Activated T-helper 17 cell treated with anti-CD3 and anti-CD28 coated beads, Interleukin-2, amount 50 U/mL, for 72 hours (primary cell): Measurements from ENCODE around the gene AQP12A. TPM values are rescaled to one million over a fixed set of nuclear protein-coding genes. Genes with fewer than 3 reads are reported as not detected.

ENCODE experiments used
- ATAC-seq: fragments of 150-1000 bp; cut with Tn5 transposase; replicated peaks from 2 replicates; pipeline ENCODE4 v1.10.0; 2021; ENCODE audit warnings: mild to moderate bottlenecking, moderate library complexity
- H3K27ac Mint-ChIP-seq: one replicate; pipeline ENCODE4 v1.8.0; 2022; ENCODE audit warnings: mixed read lengths
- H3K27me3 Mint-ChIP-seq: one replicate; pipeline ENCODE4 v1.8.0; 2022; ENCODE audit warnings: mixed read lengths
- H3K36me3 Mint-ChIP-seq: one replicate; pipeline ENCODE4 v1.8.0; 2022; ENCODE audit warnings: low read depth, mild to moderate bottlenecking, mixed read lengths
- H3K4me1 Mint-ChIP-seq: one replicate; pipeline ENCODE4 v1.8.0; 2022; ENCODE audit warnings: mixed read lengths
- H3K4me3 Mint-ChIP-seq: one replicate; pipeline ENCODE4 v1.8.0; 2022; ENCODE audit warnings: mild to moderate bottlenecking, mixed read lengths
- H3K9me3 Mint-ChIP-seq: one replicate; pipeline ENCODE4 v1.8.0; 2022; ENCODE audit warnings: mixed read lengths
- total RNA-seq, 2 donors: library from RNA; stranded (reverse); gene quantifications; one replicate each; pipeline ENCODE4 v1.2.3, GENCODE V29; 2022

Gene AQP12A
- total RNA-seq, 2 donors from 2014 or later, result not detected

DNA sequence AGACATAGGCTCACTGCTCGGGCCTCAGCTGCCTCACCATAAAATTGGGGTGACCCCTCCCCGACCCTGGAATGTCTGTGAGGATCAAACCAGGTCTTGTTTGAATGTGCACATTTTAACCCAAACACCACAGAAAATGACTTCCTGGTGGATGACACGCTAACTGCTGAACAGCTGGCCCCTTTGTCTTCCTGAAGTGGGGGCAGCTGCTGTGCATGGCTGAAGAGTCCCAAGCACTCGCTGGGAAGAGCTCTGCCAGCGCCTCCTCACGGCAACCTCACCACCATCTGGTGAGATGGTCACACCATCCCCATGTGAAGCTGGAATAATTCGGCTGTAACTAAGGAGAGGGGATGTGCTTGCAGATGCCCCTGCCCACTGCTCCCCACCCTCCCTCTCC lies 34.0 kb downstream of the AQP12A start:
- H3K27ac Mint-ChIP-seq, result no peak overlapping the region
- H3K36me3 Mint-ChIP-seq, result no peaks in the 10 kb centered on the region
- H3K27me3 Mint-ChIP-seq, result peaks cover 12% of the 10 kb centered on the region
- no peaks in the 10 kb centered on the region for H3K4me1 Mint-ChIP-seq
- no peak overlapping the region for H3K4me3 Mint-ChIP-seq
- no peak for ATAC-seq
- no peaks in the 10 kb centered on the region for H3K9me3 Mint-ChIP-seq

DNA sequence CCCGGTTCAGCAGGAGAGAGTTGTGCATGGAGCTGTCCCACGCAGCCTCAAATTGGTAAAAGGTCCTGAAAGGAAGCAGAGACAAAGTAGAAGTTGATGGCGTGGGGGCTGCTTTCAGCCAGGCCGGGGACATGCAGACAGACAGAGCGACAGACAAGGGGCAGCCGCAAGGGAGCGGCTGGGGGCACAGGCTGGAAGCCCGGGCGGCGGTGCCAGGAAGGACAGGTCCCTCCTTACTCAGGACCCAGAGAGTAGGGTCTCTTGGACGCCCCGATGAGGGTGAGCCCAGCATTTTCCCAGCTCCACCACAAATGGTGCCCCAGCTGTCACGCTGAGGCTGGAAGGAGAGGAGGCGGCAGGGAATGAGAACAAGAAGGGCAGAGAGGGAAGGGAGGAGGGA lies 35.2 kb downstream of the AQP12A start:
- Mint-ChIP-seq H3K27ac (no peak overlapping the region), H3K27me3 (peaks cover 12% of the 10 kb centered on the region)
- ATAC-seq, result no peak

DNA sequence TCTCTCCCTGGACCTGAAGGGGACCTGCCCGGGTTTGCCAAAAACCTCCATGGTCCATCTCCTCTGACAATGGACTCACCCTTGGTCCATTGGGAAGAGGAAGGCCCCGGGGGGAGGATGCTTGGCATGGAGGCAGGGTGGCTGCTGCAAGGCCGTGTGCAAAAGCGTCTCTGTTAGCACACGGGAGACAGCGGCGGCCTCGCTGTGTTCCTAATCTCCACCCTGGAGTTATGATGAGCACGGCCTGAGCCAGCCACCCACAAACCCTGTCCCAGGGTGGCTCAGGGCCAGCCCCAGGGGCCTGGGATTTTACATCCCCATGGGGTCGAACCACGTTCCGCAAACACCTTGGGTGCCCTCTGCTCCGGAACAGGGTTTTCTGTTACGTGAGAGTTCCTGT lies 35.8 kb downstream of the AQP12A start:
- Mint-ChIP-seq H3K4me3 (no peak overlapping the region), H3K27ac (no peak overlapping the region), H3K4me1 (no peaks in the 10 kb centered on the region), H3K36me3 (no peaks in the 10 kb centered on the region), H3K27me3 (peaks cover 12% of the 10 kb centered on the region), H3K9me3 (no peaks in the 10 kb centered on the region)
- no peak for ATAC-seq

More for the DNA sequence above, 35.2 kb downstream of the AQP12A start:
- Mint-ChIP-seq H3K4me3 (no peak overlapping the region), H3K9me3 (no peaks in the 10 kb centered on the region), H3K4me1 (no peaks in the 10 kb centered on the region), H3K36me3 (no peaks in the 10 kb centered on the region)

DNA sequence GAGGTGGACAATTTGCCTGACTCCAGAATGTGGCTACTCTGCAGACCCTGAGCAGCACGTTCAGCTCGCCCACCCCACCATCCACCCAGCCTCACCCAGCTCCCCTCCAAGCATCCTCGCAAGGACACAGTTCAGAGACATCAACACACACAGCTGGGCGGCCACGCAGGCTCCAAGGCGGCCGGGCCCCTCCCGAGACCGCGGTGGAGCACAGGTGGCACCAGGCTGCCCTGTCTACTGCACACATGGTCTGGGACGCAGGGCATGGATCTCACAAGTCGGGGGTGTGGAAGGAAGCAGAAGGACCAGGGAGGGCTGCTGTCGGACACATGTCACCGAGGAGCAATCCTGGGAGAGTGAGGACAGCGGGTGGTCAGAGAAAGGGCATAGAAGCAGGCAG lies 36.2 kb downstream of the AQP12A start:
- no peaks in the 10 kb centered on the region for H3K4me1 Mint-ChIP-seq
- peaks cover 12% of the 10 kb centered on the region for H3K27me3 Mint-ChIP-seq
- H3K4me3 Mint-ChIP-seq, result no peak overlapping the region
- no peak overlapping the region for H3K27ac Mint-ChIP-seq
- ATAC-seq, result no peak
- H3K36me3 Mint-ChIP-seq, result no peaks in the 10 kb centered on the region
- H3K9me3 Mint-ChIP-seq, result no peaks in the 10 kb centered on the region

DNA sequence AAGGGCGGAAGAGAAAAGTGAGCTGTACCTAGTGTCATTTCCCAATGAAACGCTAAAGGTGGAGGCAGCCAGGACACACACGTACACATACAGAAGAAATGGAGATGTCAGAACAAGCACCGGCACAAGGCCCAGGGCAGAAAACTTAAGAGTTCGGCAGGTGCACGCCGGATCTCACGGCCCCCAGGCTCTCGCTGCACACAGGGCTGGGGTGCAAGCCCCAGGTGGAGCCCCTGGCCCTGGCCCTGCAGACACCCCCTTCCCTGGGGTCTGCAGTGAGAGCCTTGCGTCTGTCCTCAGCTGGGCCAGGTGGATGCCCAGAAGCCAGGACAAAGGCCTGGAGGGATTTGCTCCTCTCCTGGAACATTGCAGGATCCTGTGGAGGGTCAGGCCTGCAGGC lies 36.7 kb downstream of the AQP12A start:
- Mint-ChIP-seq H3K4me1 (no peaks in the 10 kb centered on the region), H3K27me3 (peaks cover 12% of the 10 kb centered on the region), H3K36me3 (no peaks in the 10 kb centered on the region), H3K4me3 (no peak overlapping the region), H3K27ac (no peak overlapping the region), H3K9me3 (no peaks in the 10 kb centered on the region)
- no peak for ATAC-seq

DNA sequence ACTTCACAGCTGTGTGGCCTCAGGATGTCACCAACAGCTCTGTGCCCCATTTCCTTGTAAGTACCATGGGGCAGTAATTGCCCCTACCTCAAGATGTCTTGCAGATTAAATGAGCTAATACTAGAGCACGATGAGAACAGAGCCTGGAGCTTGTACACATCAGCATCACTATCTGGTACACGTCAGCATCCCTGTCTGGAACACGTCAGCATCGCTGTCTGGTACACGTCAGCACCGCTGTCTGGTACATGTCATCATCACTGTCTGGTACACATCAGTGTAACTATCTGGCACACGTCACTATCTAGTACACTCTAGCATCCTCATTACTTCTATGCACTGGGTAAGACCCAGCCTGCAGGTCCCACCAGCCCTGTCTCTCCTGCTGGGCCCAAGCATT lies 37.2 kb downstream of the AQP12A start:
- Mint-ChIP-seq H3K27ac (no peak overlapping the region), H3K4me3 (no peak overlapping the region), H3K9me3 (no peaks in the 10 kb centered on the region), H3K4me1 (no peaks in the 10 kb centered on the region), H3K36me3 (no peaks in the 10 kb centered on the region), H3K27me3 (peaks cover 12% of the 10 kb centered on the region)
- ATAC-seq, result no peak

DNA sequence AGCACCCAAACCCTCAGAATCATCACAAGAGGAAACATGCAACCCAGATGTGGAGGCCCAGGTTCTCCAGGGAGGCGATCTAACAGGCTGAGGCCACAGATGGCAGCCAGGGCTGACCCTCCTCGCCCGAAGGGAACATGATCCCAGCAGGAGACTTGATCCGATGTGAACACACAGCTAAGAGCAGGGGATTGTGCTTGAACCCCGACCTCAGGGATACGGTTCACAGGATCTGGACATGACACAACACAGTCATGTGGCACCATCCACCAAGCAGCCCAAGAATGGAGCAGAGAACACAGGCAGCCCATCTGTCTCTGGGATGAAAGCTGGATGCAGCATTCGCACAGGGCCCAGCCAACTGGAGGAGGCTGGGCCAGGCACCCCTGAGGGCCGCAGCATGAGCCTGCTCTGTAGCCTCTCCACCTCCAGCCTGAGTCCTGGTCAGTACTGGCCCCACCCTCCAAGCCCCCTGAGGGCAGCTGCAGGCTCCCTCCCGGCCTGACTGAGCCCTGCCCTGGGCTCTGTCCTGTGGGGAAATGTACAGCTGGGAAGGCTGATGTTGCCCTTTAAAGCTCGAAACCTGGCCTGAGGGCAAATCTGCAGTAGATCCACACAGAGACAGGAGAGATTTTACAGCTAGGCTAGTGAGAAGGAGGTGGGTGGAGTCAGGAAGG lies 39.0 kb downstream of the AQP12A start:
- ATAC-seq, result no peak
- Mint-ChIP-seq H3K9me3 (no peaks in the 10 kb centered on the region), H3K36me3 (no peaks in the 10 kb centered on the region), H3K27ac (no peak overlapping the region), H3K4me3 (no peak overlapping the region), H3K4me1 (no peaks in the 10 kb centered on the region), H3K27me3 (peaks cover 12% of the 10 kb centered on the region)

DNA sequence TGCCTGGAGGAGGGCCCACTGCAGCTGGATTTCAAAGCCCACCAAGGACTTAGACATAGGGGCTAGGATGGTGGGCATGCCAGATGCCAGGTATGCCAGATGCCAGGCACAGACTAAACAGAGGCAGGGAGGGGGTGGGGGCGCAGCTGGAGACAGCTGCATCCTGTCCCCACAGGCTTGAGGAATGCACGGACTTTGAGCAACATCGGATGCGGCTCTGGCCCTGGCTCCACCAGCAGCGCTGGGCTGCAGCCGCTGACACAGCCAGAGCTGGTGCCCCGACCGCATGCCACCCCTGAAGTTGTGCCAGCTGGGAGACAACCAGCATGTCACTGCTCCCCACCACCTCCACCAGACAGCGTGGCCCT lies 39.5 kb downstream of the AQP12A start:
- peaks cover 12% of the 10 kb centered on the region for H3K27me3 Mint-ChIP-seq
- no peak for ATAC-seq
- no peaks in the 10 kb centered on the region for H3K4me1 Mint-ChIP-seq
- no peaks in the 10 kb centered on the region for H3K9me3 Mint-ChIP-seq
- no peaks in the 10 kb centered on the region for H3K36me3 Mint-ChIP-seq
- H3K4me3 Mint-ChIP-seq, result no peak overlapping the region
- no peak overlapping the region for H3K27ac Mint-ChIP-seq

DNA sequence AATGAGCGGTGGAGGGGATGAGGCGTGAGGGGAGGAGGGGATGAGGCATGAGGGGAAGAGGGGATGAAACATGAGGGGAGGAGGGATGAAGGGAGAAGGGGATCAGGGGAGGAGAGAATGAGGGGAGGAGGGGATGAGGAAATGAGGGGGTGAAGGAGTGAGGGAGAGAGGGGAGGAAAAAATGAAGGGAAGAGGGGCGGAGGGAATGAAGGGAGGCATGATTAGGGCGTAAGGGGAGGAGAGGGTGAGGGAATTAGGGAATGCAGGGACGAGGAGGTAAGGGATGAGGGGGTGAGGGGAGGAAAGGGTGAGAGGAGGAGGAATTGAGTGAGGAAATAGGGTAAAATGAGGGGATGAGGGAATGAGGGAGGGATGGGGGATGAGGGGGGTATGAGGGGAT lies 40.5 kb downstream of the AQP12A start:
- Mint-ChIP-seq H3K4me3 (no peak overlapping the region), H3K4me1 (no peaks in the 10 kb centered on the region), H3K27ac (no peak overlapping the region), H3K36me3 (no peaks in the 10 kb centered on the region), H3K27me3 (peaks cover 9% of the 10 kb centered on the region), H3K9me3 (no peaks in the 10 kb centered on the region)
- ATAC-seq, result no peak

DNA sequence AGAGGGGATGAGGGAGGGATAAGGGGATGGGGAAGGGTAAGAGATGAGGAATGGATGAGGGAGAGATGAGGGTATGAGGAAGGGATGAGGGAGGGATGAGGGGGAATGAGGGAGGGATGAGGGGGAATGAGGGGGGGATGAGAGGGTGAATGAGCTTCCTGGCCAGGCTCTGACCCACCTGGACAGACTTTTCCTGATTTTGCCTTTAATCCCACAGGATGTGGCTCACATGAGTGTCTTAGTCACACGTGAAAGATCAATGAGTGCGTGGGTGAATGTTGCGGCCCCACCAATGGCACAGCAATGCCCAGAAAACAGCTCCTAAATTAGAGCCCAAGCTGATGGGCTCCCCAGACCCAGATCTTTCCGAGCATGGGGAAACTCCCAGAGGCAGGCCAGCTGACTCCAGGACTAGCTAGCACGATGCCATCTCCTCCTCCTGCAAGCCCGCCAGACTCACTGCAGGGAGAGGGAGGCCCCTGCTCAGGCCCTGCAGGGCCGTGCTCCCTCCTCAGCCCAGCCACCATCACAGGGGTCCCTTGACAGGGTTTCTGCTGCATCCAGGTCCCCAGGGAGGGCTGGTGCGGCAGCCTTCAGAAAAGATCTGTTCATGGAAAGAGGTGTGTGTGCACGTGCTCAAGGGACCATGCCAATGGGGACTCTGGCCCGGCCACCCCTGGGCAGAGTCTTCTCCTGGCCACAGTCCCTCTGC lies 41.4 kb downstream of the AQP12A start:
- Mint-ChIP-seq H3K4me3 (no peak overlapping the region), H3K27ac (no peak overlapping the region), H3K4me1 (no peaks in the 10 kb centered on the region), H3K9me3 (no peaks in the 10 kb centered on the region), H3K36me3 (no peaks in the 10 kb centered on the region), H3K27me3 (peaks cover 7% of the 10 kb centered on the region)
- ATAC-seq, result no peak

DNA sequence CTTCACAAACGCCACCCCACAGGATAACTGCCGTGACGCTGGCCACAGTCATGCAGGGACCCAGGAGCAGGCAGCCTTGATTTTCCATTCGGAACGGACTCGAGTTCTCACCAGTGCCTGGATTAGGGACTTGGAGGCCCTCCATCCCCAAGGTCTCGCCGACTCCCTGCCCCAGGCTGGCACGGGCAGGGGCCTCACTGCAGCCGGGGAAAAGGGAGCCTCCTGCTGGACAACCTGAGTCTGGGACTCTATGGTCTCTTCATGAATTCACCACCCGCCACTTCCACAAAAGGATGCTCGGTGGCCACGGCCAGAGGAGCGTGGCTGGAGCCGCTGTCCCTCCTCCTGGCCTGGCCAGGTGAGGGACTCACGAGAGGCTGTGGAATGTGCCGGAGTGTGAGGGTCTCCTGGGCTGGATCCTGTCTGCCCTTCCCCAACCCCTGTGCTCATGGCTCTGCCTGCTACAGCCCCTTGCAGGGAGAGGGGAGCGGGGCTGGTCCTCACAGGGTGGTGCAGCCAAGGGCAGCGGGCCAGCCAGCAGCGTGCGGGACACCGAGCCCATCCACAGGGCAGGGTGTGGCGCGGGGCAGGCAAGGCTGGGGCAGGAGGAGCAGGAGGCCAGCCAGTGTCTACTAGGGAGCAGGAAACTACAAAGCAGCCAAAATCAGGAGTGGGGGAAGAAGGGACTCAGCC lies 42.3 kb downstream of the AQP12A start:
- peak; percentile 29 for ATAC-seq
- Mint-ChIP-seq H3K4me1 (peaks cover under 1% of the 10 kb centered on the region), H3K4me3 (no peak overlapping the region), H3K27ac (no peak overlapping the region), H3K27me3 (peaks cover 4% of the 10 kb centered on the region), H3K36me3 (no peaks in the 10 kb centered on the region), H3K9me3 (no peaks in the 10 kb centered on the region)

DNA sequence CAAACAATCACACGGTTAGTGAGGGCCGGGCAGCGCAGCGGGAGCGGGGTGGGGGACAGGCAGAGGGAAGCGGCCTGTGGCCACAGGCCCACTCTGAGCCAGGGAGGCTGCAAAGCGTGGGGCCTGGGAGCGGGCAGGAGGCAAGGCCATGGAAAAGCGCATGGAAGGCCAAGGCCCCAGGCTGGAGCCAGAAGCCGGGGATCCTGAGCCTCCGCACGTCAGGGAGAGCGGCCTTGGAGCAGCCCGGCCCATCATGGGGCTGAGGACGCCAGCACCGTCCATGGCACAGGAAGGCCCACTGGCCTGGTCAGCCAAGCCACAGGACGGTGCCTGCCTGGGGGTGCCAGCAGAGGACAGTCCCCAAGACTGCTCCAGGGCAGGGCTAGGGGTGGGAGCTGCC lies 43.1 kb downstream of the AQP12A start:
- Mint-ChIP-seq H3K27ac (no peak overlapping the region), H3K4me1 (peaks cover 6% of the 10 kb centered on the region), H3K27me3 (no peaks in the 10 kb centered on the region)

DNA sequence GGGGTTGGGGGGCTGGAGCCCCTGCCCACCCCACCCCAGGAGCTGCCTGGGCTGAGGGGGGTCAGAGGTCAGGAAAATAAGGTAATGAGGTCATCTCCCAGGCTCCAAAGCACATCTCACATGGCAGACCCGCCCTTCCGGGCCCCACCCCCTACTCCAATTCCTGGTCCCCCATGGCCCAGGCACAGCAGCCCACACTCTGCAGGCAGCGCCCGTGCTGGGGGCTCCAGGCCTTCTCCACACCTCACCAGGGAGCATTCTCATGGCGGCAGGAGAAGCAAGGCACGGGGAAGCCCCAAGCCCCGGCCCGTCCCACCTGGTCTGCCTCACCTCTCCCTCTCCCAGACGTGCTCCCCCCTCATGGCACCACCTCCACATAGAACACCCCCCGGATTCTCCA lies 43.8 kb downstream of the AQP12A start:
- Mint-ChIP-seq H3K27me3 (no peaks in the 10 kb centered on the region), H3K4me3 (no peak overlapping the region), H3K36me3 (no peaks in the 10 kb centered on the region), H3K27ac (no peak overlapping the region), H3K9me3 (no peaks in the 10 kb centered on the region), H3K4me1 (peaks cover 6% of the 10 kb centered on the region)
- ATAC-seq, result no peak

More for the DNA sequence above, 43.1 kb downstream of the AQP12A start:
- Mint-ChIP-seq H3K36me3 (no peaks in the 10 kb centered on the region), H3K9me3 (no peaks in the 10 kb centered on the region), H3K4me3 (no peak overlapping the region)
- ATAC-seq, result no peak

DNA sequence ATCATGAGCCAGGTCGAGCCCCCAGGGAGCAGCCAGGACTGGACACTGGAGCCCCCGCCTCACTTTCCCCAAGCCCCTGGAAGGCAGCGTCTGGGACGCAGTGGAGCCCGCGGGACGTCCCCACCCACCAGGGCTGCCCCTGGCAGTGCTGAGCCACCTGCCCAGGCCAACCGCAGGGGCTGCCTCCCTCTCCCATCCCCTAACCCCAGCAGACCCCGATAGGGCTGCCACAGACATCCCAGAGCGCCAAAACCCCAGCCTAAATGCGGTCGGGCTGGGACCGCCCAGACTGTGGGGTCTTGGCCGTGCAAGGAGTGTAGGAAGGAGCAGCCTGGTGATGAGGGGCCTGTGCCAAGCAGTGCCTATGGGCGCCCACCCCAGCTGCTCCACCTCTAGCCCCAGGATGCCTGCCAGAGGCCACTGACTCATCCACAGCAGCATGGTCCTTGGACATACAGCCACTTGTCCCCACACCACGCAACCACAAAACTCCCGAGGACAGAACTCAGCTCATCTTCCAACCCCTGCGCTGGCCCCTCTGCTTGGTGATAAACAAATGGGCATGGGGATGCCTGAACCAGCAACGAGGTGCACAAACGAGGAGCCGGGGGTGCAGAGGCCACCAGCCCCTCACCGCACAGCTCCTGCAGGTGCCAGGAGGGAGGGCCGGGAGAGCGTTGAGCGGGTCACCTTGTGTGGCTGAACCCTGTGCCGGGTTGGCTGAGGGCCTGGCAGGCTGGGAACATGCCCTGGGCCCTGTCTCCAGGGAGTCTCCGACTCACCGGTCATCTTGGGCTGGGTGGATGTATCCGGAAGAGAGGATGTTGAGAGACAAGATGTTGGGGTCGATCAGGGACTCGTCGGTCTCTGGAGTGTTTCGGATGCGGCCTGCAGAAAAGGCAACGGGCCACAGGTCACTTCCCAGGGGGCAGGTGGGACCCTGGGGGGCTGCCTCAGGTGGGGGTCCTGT lies 44.9 kb downstream of the AQP12A start:
- ATAC-seq, result no peak
- H3K9me3 Mint-ChIP-seq, result no peaks in the 10 kb centered on the region
- H3K27ac Mint-ChIP-seq, result no peak overlapping the region
- no peak overlapping the region for H3K4me3 Mint-ChIP-seq
- peaks cover 6% of the 10 kb centered on the region for H3K4me1 Mint-ChIP-seq
- no peaks in the 10 kb centered on the region for H3K36me3 Mint-ChIP-seq
- no peaks in the 10 kb centered on the region for H3K27me3 Mint-ChIP-seq
